HepG2 (cell line): Measurements from ENCODE around the gene PLD1. TPM values are rescaled to one million over a fixed set of nuclear protein-coding genes. Genes with fewer than 3 reads are reported as not detected.

Source experiments
- ATAC-seq: fragments of 200-7000 bp; cut with Tn5 transposase; 3 replicates; pipeline ENCODE4 v1.9.1; 2020; ENCODE audit warnings: mild to moderate bottlenecking, moderate library complexity
- BruUV-seq: library from RNA; stranded (reverse); fragments of 400-500 nt; replicated peaks from 2 replicates; lab custom pipeline; 2021; lab: Mats Ljungman, UMichigan
- CTCF ChIA-PET: fragments of 300-600 bp; formaldehyde crosslinking; extraction: SDS; loops from one replicate; lab custom pipeline; 2021; ENCODE audit warnings: low total read pairs, inconsistent platforms, low intra/inter-chr PET ratio; lab: Yijun Ruan, JAX
- POLR2A ChIA-PET: fragments of 350-600 bp; sonication (Branson Sonifier 250); formaldehyde crosslinking; loops from one replicate; lab custom pipeline; 2020; ENCODE audit warnings: antibody characterized with exemption, inconsistent platforms; lab: Yijun Ruan, JAX
- DNase-seq: peaks from one replicate; pipeline ENCODE4 v3.0.0-alpha.2; 2015; ENCODE audit warnings: low spot score
- FAIRE-seq: peaks from 3 replicates; lab custom pipeline; 2011; peaks lifted over from hg19 to GRCh38; lab: Jason Lieb, UNC
- H2AFZ ChIP-seq: one replicate; pipeline ENCODE4 v1.6.1; 2011; ENCODE audit warnings: low read length, inconsistent platforms
- H3K27ac ChIP-seq: fragments of 300-600 bp; 3 replicates; pipeline ENCODE4 v1.8.0; 2011; ENCODE audit warnings: mixed run types, mild to moderate bottlenecking, mixed read lengths, low read length, inconsistent platforms; ENCODE audit not compliant: insufficient read depth; ENCODE audit errors: extremely low read length
- H3K27me3 ChIP-seq, 2 experiments: fragments of 200-600 bp in 1 of 2; 2 replicates in 1 of 2; 3 replicates in 1 of 2; pipeline versions ENCODE4 v1.6.0 to v1.8.0; 2011; ENCODE audit warnings: low read length in 2 of 2, mild to moderate bottlenecking in 2 of 2, moderate library complexity in 2 of 2, inconsistent platforms in 1 of 2; ENCODE audit not compliant: insufficient read depth in 2 of 2, control insufficient read depth in 1 of 2
- H3K36me3 ChIP-seq, 2 experiments: fragments of 200-600 bp in 1 of 2; replicated peaks in 1 of 2; 2 replicates in 1 of 2; 3 replicates in 1 of 2; pipeline versions ENCODE4 v1.5.1 to v1.8.0; 2011; ENCODE audit warnings: low read length in 2 of 2, inconsistent platforms in 1 of 2; ENCODE audit not compliant: insufficient read depth in 2 of 2, control insufficient read depth in 1 of 2
- H3K4me1 ChIP-seq: 2 replicates; pipeline ENCODE4 v1.5.1; 2012; ENCODE audit warnings: low read length, inconsistent platforms; ENCODE audit not compliant: insufficient read depth
- H3K4me2 ChIP-seq: 2 replicates; pipeline ENCODE4 v1.6.0; 2011; ENCODE audit warnings: low read depth, low read length, inconsistent platforms
- H3K4me3 ChIP-seq, 3 experiments: fragments of 200-600 bp in 1 of 3; sonication (generic), shearing (Covaris generic) in 1 of 3; replicated peaks in 1 of 3; 2 replicates each; pipeline ENCODE4 v1.5.1; 2011 to 2016; ENCODE audit warnings: low read length in 3 of 3, inconsistent platforms in 2 of 3, low read depth in 2 of 3, mild to moderate bottlenecking in 2 of 3, control low read depth in 1 of 3, mixed read lengths in 1 of 3; ENCODE audit not compliant: insufficient read depth in 1 of 3
- H3K79me2 ChIP-seq: one replicate; pipeline ENCODE4 v1.6.1; 2011; ENCODE audit warnings: low read length, inconsistent platforms; ENCODE audit not compliant: insufficient read depth
- H3K9ac ChIP-seq: 2 replicates; pipeline ENCODE4 v1.6.0; 2011; ENCODE audit warnings: mild to moderate bottlenecking, low read depth, low read length, inconsistent platforms; ENCODE audit not compliant: insufficient read depth
- H3K9me3 ChIP-seq: 2 replicates; pipeline ENCODE4 v1.5.1; 2012; ENCODE audit warnings: mild to moderate bottlenecking, low read length
- H4K20me1 ChIP-seq: 2 replicates; pipeline ENCODE4 v1.6.0; 2011; ENCODE audit warnings: inconsistent platforms, mild to moderate bottlenecking, low read length, moderate library complexity; ENCODE audit not compliant: insufficient read depth
- FOXP4 ChIP-seq: sonication (generic); formaldehyde crosslinking; IDR thresholded peaks from 2 replicates; pipeline ENCODE4 v1.4.0; 2020; ENCODE audit warnings: missing genetic modification reagents
- GTF2F1 ChIP-seq: fragments of 150-350 bp; IDR thresholded peaks from 2 replicates; pipeline ENCODE4 v1.6.1; 2014; ENCODE audit warnings: low read length
- IKZF1 ChIP-seq: fragments of 450-650 bp; IDR thresholded peaks from 2 replicates; pipeline ENCODE4 v1.7.1; 2016
- NFYB ChIP-seq: sonication (generic); formaldehyde crosslinking; IDR thresholded peaks from 2 replicates; pipeline ENCODE4 v1.4.0; 2020; ENCODE audit warnings: missing genetic modification reagents
- SAP130 ChIP-seq: IDR thresholded peaks from 2 replicates; pipeline ENCODE4 v1.6.1; 2016; ENCODE audit warnings: low read depth
- ZNF292 ChIP-seq: sonication (generic); formaldehyde crosslinking; IDR thresholded peaks from 2 replicates; pipeline ENCODE4 v1.8.1; 2022; ENCODE audit warnings: mild to moderate bottlenecking, low read depth, missing genetic modification reagents, borderline replicate concordance
- ZNF3 ChIP-seq: IDR thresholded peaks from 2 replicates; pipeline ENCODE4 v1.7.0; 2017; ENCODE audit warnings: inconsistent platforms
- ZNF83 ChIP-seq: sonication (generic); formaldehyde crosslinking; IDR thresholded peaks from 2 replicates; pipeline ENCODE4 v1.4.0; 2020; ENCODE audit warnings: missing genetic modification reagents, mild to moderate bottlenecking, borderline replicate concordance
- ZSCAN21 ChIP-seq: sonication (generic); formaldehyde crosslinking; IDR thresholded peaks from 2 replicates; pipeline ENCODE4 v1.8.0; 2022; ENCODE audit warnings: mild to moderate bottlenecking, missing genetic modification reagents, moderate library complexity, borderline replicate concordance
- WGBS: methylation state at CpG from one replicate; pipeline ENCODE4 v1.1.6; 2017; ENCODE audit warnings: low lambda C conversion rate; 5-methylcytosine and 5-hydroxymethylcytosine counted together
- in situ Hi-C: cut with HindIII; loops from 2 replicates; pipeline ENCODE4 v1.10.0; 2017; ENCODE audit warnings: low pct_unique_long_range_greater_than_20kb; ENCODE audit not compliant: extremely low pct_ligation_motif_present
- intact Hi-C: fragments of 100-400 bp; cut with micrococcal nuclease; formaldehyde crosslinking; loops from one replicate; pipeline ENCODE4 v1.10.0; 2022; ENCODE audit not compliant: unreplicated experiment
- polyA plus RNA-seq, 8 experiments: library from polyadenylated mRNA; depleted of rRNA in 3 of 8; stranded (reverse) in 7 of 8; unstranded in 1 of 8; fragments of >200 nt; fragmentation: Illumina TruSeq in 4 of 8; extraction: Trizol in 4 of 8; gene quantifications; 2 replicates each; pipeline versions ENCODE4 v1.2.1 to v1.2.3, GENCODE V29; 2011 to 2016; ENCODE audit warnings: low read depth in 4 of 8, missing spikeins in 1 of 8, mixed read lengths in 1 of 8; ENCODE audit not compliant: insufficient read depth in 1 of 8
- total RNA-seq, 5 experiments: library from RNA; depleted of rRNA; stranded (reverse); fragments of >200 nt; fragmentation: Illumina TruSeq; extraction: Trizol; gene quantifications; 2 replicates each; pipeline ENCODE4 v1.2.3, GENCODE V29; 2016; ENCODE audit warnings: low read depth in 1 of 5

Gene PLD1
- total and polyA plus RNA-seq, 2 of the 13 experiments (the other 11 are each of a cell fraction or from before 2014, with no cell fraction given) = 27.1 to 59.4 TPM

GRCh38 chr3:171801738-171802589 is 8.3 kb downstream of the PLD1 start:
- TF ChIP-seq ZNF292 (CRISPR knock-in tag) = no peak
- no peak for TF ChIP-seq NFYB (CRISPR knock-in tag)
- TF ChIP-seq ZSCAN21 (CRISPR knock-in tag) = no peak
- TF ChIP-seq GTF2F1 = no peak
- TF ChIP-seq FOXP4 = no peak
- TF ChIP-seq IKZF1 = no peak
- TF ChIP-seq ZNF3 = peak; percentile 76
- no peak for TF ChIP-seq ZNF83 (CRISPR knock-in tag)
- TF ChIP-seq SAP130 (CRISPR knock-in tag) = no peak
- H3K4me1 ChIP-seq = peaks cover 92% of the 10 kb centered on the region
- FAIRE-seq (no peak), ATAC-seq (no peak), DNase-seq (no peak)
- no peaks in the 10 kb centered on the region for H3K27me3 ChIP-seq
- H3K36me3 ChIP-seq = peaks cover 4 to 17% of the 10 kb centered on the region in 2 experiments
- no TSS peak for BruUV-seq
- H3K4me2 ChIP-seq = peak overlapping the region; percentile 25
- intact Hi-C loops (no loop called here), in situ Hi-C loops (no loop called here)
- no peak overlapping the region; the same call in 1 of the 2 replicates for H3K9ac ChIP-seq
- peaks cover 94% of the 10 kb centered on the region for H3K79me2 ChIP-seq
- H3K27ac ChIP-seq = peak overlapping the region; percentile 34
- no peak overlapping the region for H2AFZ ChIP-seq
- POLR2A ChIA-PET = interaction anchor here (1.9 kb wide), 1 partner anchor 8 kb away, joined by 8 read pairs; the partner anchor contains the start of gene PLD1
- H4K20me1 ChIP-seq = peaks cover 21% of the 10 kb centered on the region
- CTCF ChIA-PET = no interaction called here
- H3K9me3 ChIP-seq = no peaks in the 10 kb centered on the region
- 95% methylated on average over 4 of the region's 4 CpGs for WGBS
- no peak overlapping the region for H3K4me3 ChIP-seq
